ENCODE measurements around the gene SLC2A5.
"Not testable (repeated sequence)": the region's sequence is repeated elsewhere in the genome, so short reads cannot be mapped to it uniquely, and the experiment has no call there.

SLC2A5 gene

GRCh38 chr1:9031077-9031476, 38.4 kb downstream of the SLC2A5 start:
- DNase-seq = not testable (repeated sequence)

GRCh38 chr1:9028921-9029705, 40.3 kb downstream of the SLC2A5 start:
- DNase-seq = no peak

- no peak for DNase-seq
Observed at GRCh38 chr1:9027307-9027706, 42.1 kb downstream of the SLC2A5 start.

GRCh38 chr1:9025449-9025848, 44.0 kb downstream of the SLC2A5 start:
- no peak for DNase-seq

- no peak for DNase-seq
Observed at GRCh38 chr1:9024837-9025236, 44.6 kb downstream of the SLC2A5 start.

GRCh38 chr1:9022773-9023172, 46.7 kb downstream of the SLC2A5 start:
- no peak for DNase-seq

GRCh38 chr1:9022026-9022738, 47.3 kb downstream of the SLC2A5 start:
- DNase-seq = not testable (repeated sequence)

- DNase-seq = no peak
Observed at GRCh38 chr1:9020305-9020704, 49.1 kb downstream of the SLC2A5 start.

- no peak for DNase-seq
Observed at GRCh38 chr1:9019896-9020295, 49.5 kb downstream of the SLC2A5 start.

GRCh38 chr1:9018333-9018732, 51.1 kb downstream of the SLC2A5 start:
- no peak for DNase-seq

GRCh38 chr1:9016455-9016854, 53.0 kb downstream of the SLC2A5 start:
- DNase-seq = no peak

- DNase-seq = no peak
Observed at GRCh38 chr1:9014475-9015375, 54.7 kb downstream of the SLC2A5 start.

- no peak for DNase-seq
Observed at GRCh38 chr1:9013819-9014218, 55.6 kb downstream of the SLC2A5 start.

- no peak for DNase-seq
Observed at GRCh38 chr1:9010781-9011323, 58.6 kb downstream of the SLC2A5 start.

- DNase-seq = no peak
Observed at GRCh38 chr1:9009438-9010370, 59.7 kb downstream of the SLC2A5 start.

- DNase-seq = no peak
Observed at GRCh38 chr1:9008236-9008635, 61.2 kb downstream of the SLC2A5 start.

- no peak for DNase-seq
Observed at GRCh38 chr1:9006956-9007615, 62.3 kb downstream of the SLC2A5 start.

GRCh38 chr1:9005395-9005708, 64.1 kb downstream of the SLC2A5 start:
- no peak for DNase-seq

GRCh38 chr1:9004700-9005394, 64.6 kb downstream of the SLC2A5 start:
- peak; percentile 77 for DNase-seq

- DNase-seq = no peak
Observed at GRCh38 chr1:9004031-9004699, 65.3 kb downstream of the SLC2A5 start.
